GM23248 (cell line): ENCODE results near the gene MROH7. TPM values are rescaled to one million over a fixed set of nuclear protein-coding genes. Genes with fewer than 3 reads are reported as not detected.
A peak's percentile ranks its signal among the peaks of the same experiment; 100 is the strongest.

Experiments used
- DNase-seq: peaks from one replicate; pipeline ENCODE4 v3.0.0-alpha.2; 2015
- H2AFZ ChIP-seq: fragments of 200-600 bp; sonication (generic); 2 replicates; pipeline ENCODE4 v1.6.1; 2016; ENCODE audit warnings: antibody characterized with exemption
- H3F3A ChIP-seq: fragments of 200-600 bp; sonication (generic); 2 replicates; pipeline ENCODE4 v1.6.1; 2016; ENCODE audit warnings: mild to moderate bottlenecking, antibody characterized with exemption, mixed run types; ENCODE audit not compliant: insufficient read depth
- H3K27ac ChIP-seq: fragments of 200-600 bp; sonication (generic); 2 replicates; pipeline ENCODE4 v1.5.1; 2016; ENCODE audit warnings: mild to moderate bottlenecking
- H3K27me3 ChIP-seq: fragments of 200-600 bp; sonication (generic); replicated peaks from 2 replicates; pipeline ENCODE4 v1.6.1; 2016; ENCODE audit warnings: mild to moderate bottlenecking; ENCODE audit not compliant: insufficient read depth
- H3K36me3 ChIP-seq: fragments of 200-600 bp; sonication (generic); 2 replicates; pipeline ENCODE4 v1.6.1; 2016; ENCODE audit warnings: low read depth, mild to moderate bottlenecking
- H3K4me1 ChIP-seq: fragments of 200-600 bp; sonication (generic); 2 replicates; pipeline ENCODE4 v1.6.1; 2016; ENCODE audit warnings: mild to moderate bottlenecking; ENCODE audit not compliant: insufficient read depth
- H3K4me2 ChIP-seq: fragments of 200-600 bp; sonication (generic); one replicate; pipeline ENCODE4 v1.6.1; 2016; ENCODE audit warnings: mild to moderate bottlenecking; ENCODE audit not compliant: unreplicated experiment
- H3K4me3 ChIP-seq: fragments of 200-600 bp; sonication (generic); 2 replicates; pipeline ENCODE4 v1.5.1; 2016; ENCODE audit warnings: mild to moderate bottlenecking
- H3K79me2 ChIP-seq: fragments of 200-600 bp; sonication (generic); 2 replicates; pipeline ENCODE4 v1.6.1; 2016; ENCODE audit warnings: mild to moderate bottlenecking; ENCODE audit not compliant: insufficient read depth
- H3K9ac ChIP-seq: fragments of 200-600 bp; sonication (generic); 2 replicates; pipeline ENCODE4 v1.6.1; 2016; ENCODE audit warnings: mild to moderate bottlenecking
- H3K9me2 ChIP-seq: fragments of 200-600 bp; sonication (generic); 2 replicates; pipeline ENCODE4 v1.6.1; 2016; ENCODE audit warnings: mixed run types, mild to moderate bottlenecking, moderate library complexity; ENCODE audit not compliant: insufficient read depth
- H3K9me3 ChIP-seq: fragments of 200-600 bp; sonication (generic); one replicate; pipeline ENCODE4 v1.6.1; 2017; ENCODE audit warnings: low read depth
- H4K20me1 ChIP-seq: fragments of 200-600 bp; sonication (generic); 2 replicates; pipeline ENCODE4 v1.6.0; 2016; ENCODE audit not compliant: insufficient read depth
- EZH2 ChIP-seq: fragments of 200-600 bp; sonication (generic); IDR thresholded peaks from 2 replicates; pipeline ENCODE4 v1.6.1; 2018; ENCODE audit warnings: antibody characterized with exemption, mild to moderate bottlenecking; ENCODE audit not compliant: insufficient read depth, poor library complexity, severe bottlenecking
- EZH2phosphoT487 ChIP-seq: fragments of 200-600 bp; sonication (generic); IDR thresholded peaks from 2 replicates; pipeline ENCODE4 v1.6.1; 2018; ENCODE audit warnings: antibody characterized with exemption, moderate library complexity, mild to moderate bottlenecking, low read depth; ENCODE audit not compliant: insufficient read depth
- WGBS, 2 experiments: methylation state at CpG; one replicate each; pipeline ENCODE4 v1.1.6; 2015 to 2017; ENCODE audit warnings: low lambda C conversion rate in 2 of 2, low coverage in 1 of 2; ENCODE audit errors: missing lambda C conversion rate in 2 of 2; 5-methylcytosine and 5-hydroxymethylcytosine counted together
- in situ Hi-C: fragments of 300-500 bp; cut with MboI; formaldehyde crosslinking; loops from 2 replicates; pipeline ENCODE4 v1.15.0; 2020
- polyA plus RNA-seq: library from polyadenylated mRNA; unstranded; fragments of >200 nt; fragmentation: Nextera tagmentation; extraction: Ambion mirVana; gene quantifications from 2 replicates; pipeline ENCODE4 v1.2.1, GENCODE V29; 2016
- total RNA-seq: library from RNA; depleted of rRNA; stranded (reverse); fragments of >200 nt; shearing (Covaris generic); gene quantifications from 2 replicates; pipeline ENCODE4 v1.2.3, GENCODE V29; 2014

The MROH7 gene
- total and polyA plus RNA-seq, 2 experiments from 2014 or later: 0.13 to 0.65 TPM

DNA sequence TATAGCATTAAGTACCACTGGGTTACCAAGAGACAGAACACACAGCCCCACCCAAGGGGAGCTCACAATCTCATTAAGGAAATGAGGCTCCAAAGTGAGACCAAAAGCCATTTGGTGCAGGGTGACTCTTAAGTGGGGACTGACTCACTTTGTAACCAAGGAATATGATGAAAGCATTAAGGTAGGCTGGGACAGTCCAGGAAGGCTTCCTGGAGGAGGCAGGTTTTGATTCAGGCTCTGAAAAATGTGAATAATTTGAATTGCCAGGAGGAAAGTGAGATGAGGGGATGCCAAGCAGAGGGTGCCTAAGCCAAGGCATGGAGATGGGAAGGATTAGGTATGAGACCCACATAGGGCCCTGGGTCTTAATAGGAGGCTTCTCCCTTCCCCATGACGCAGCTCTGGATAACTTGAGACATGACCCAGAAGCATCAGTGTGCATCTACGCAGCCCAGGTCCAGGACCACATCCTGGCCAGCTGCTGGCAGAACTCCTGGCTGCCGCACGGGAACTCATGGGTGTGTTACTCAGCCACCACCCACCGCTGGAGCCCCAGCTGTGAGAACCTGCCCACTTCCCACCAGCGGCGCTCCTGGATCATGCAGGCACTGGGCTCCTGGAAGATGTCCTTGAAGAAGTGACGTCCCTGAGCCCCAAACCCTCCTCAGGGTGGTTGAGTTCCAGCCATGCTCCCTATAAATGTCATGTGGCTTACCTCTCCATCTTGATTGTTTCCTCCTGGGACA is 68.1 kb downstream of the MROH7 start:
- TF ChIP-seq EZH2 (no peak), EZH2phosphoT487 (no peak)
- Histone ChIP-seq H3K27ac (no peak overlapping the region), H3K4me3 (no peak overlapping the region), H3K9me2 (no peaks in the 10 kb centered on the region), H3K79me2 (no peaks in the 10 kb centered on the region), H3K27me3 (no peaks in the 10 kb centered on the region; the same call in 1 of the 2 replicates), H3K4me2 (no peak overlapping the region), H3K9me3 (no peaks in the 10 kb centered on the region), H3K4me1 (no peaks in the 10 kb centered on the region), H3K9ac (no peak overlapping the region), H4K20me1 (no peaks in the 10 kb centered on the region), H3F3A (no peaks in the 10 kb centered on the region), H3K36me3 (no peaks in the 10 kb centered on the region), H2AFZ (no peak overlapping the region)
- DNase-seq: peak; percentile 7
- WGBS, 2 experiments: 40 to 43% methylated on average over 8 of the region's 8 CpGs
- in situ Hi-C loops: no loop called here

DNA sequence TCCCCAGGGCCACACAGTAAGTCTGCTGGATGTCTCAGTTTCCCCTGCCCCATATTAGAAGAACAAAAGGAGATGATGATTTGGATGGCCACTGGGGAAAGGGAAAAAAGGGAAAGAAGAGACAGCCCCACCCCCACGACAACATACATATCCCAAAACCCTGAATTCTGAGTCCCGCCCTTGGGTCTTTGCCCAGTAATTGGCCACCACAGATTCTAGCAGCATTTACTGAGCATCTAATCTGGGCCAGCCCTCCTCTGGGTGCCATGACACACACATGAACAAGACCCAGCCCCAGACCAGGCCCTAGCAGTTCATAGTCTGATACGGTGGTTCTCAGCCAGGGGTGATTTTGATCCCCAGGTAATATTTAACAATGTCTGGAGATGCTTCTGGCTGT is 68.8 kb downstream of the MROH7 start:
- Histone ChIP-seq H3K27ac (no peak overlapping the region), H3K79me2 (no peaks in the 10 kb centered on the region), H3K36me3 (no peaks in the 10 kb centered on the region), H4K20me1 (no peaks in the 10 kb centered on the region), H3K27me3 (no peaks in the 10 kb centered on the region; the same call in 1 of the 2 replicates), H3K9me2 (no peaks in the 10 kb centered on the region), H3K9ac (no peak overlapping the region), H3K4me1 (no peaks in the 10 kb centered on the region), H3K4me3 (no peak overlapping the region), H3F3A (no peaks in the 10 kb centered on the region), H3K9me3 (no peaks in the 10 kb centered on the region), H2AFZ (no peak overlapping the region), H3K4me2 (no peak overlapping the region)
- in situ Hi-C loops: no loop called here
- peak; percentile 7 for DNase-seq
- no peak for TF ChIP-seq EZH2phosphoT487
- WGBS, 2 experiments: 59 to 72% methylated on average over 3 of the region's 3 CpGs

DNA sequence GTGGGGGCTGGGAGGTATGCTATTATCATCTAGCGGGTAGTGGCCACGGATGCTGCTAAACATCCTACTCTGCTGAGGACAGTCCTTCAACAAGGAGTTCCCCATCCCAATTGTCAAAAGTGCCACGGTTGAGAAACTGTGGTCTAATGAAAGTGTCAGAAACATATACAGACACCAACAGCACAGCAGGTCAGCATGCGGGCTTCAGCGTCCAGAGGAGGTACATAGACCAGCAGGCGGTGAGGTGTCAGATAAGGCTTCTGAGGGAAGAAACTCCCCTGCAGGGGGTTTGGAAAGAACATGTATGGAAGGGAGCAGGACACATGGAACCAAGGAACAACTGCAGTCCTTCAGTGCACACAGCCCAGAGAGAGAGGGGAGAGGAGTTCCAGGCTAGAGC is 69.3 kb downstream of the MROH7 start:
- H3K9me2 ChIP-seq: no peaks in the 10 kb centered on the region
- H3K27ac ChIP-seq: no peak overlapping the region
- H3F3A ChIP-seq: no peaks in the 10 kb centered on the region
- H3K9me3 ChIP-seq: no peaks in the 10 kb centered on the region
- H2AFZ ChIP-seq: no peak overlapping the region
- H3K36me3 ChIP-seq: no peaks in the 10 kb centered on the region
- no peaks in the 10 kb centered on the region for H4K20me1 ChIP-seq
- in situ Hi-C loops: no loop called here
- no peaks in the 10 kb centered on the region; the same call in 1 of the 2 replicates for H3K27me3 ChIP-seq
- no peaks in the 10 kb centered on the region for H3K79me2 ChIP-seq
- TF ChIP-seq EZH2phosphoT487 (no peak), EZH2 (no peak)
- no peaks in the 10 kb centered on the region for H3K4me1 ChIP-seq
- H3K4me2 ChIP-seq: no peak overlapping the region
- 73 to 75% methylated on average over 6 of the region's 6 CpGs for WGBS, 2 experiments
- no peak overlapping the region for H3K4me3 ChIP-seq
- no peak overlapping the region for H3K9ac ChIP-seq
- no peak for DNase-seq

DNA sequence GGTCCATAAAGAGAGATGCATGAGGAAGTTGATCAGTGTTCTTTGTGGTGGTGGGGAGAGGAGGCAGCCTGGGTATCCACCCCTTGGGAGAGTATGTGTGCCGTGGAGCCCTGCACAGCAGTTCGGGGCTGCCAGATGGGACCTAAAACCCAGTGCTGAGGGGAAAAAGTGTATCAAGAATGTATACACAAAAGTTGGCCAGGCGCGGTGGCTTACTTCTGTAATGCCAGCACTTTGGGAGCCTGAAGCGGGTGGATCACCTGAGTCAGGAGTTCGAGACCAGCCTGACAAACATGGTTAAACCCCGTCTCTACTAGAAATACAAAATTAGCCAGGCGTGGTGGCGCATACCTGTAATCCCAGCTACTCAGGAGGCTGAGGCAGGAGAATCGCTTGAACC is 70.0 kb downstream of the MROH7 start:
- Histone ChIP-seq H3K27ac (no peak overlapping the region), H3K9me2 (no peaks in the 10 kb centered on the region), H4K20me1 (no peaks in the 10 kb centered on the region), H3K4me3 (no peak overlapping the region), H3K4me1 (peaks cover 2% of the 10 kb centered on the region), H3K9ac (no peak overlapping the region), H2AFZ (no peak overlapping the region), H3K27me3 (no peaks in the 10 kb centered on the region; the same call in 1 of the 2 replicates), H3K36me3 (no peaks in the 10 kb centered on the region), H3F3A (no peaks in the 10 kb centered on the region), H3K79me2 (peaks cover 5% of the 10 kb centered on the region), H3K9me3 (no peaks in the 10 kb centered on the region), H3K4me2 (no peak overlapping the region)
- TF ChIP-seq EZH2phosphoT487: no peak
- no peak for TF ChIP-seq EZH2
- in situ Hi-C loops: no loop called here
- WGBS, 2 experiments: 82 to 86% methylated on average over 10 of the region's 10 CpGs
- no peak for DNase-seq
